ENCODE results near the gene CERS4.
"Not testable (repeated sequence)": the region's sequence is repeated elsewhere in the genome, so short reads cannot be mapped to it uniquely, and the experiment has no call there.

The CERS4 gene

DNA sequence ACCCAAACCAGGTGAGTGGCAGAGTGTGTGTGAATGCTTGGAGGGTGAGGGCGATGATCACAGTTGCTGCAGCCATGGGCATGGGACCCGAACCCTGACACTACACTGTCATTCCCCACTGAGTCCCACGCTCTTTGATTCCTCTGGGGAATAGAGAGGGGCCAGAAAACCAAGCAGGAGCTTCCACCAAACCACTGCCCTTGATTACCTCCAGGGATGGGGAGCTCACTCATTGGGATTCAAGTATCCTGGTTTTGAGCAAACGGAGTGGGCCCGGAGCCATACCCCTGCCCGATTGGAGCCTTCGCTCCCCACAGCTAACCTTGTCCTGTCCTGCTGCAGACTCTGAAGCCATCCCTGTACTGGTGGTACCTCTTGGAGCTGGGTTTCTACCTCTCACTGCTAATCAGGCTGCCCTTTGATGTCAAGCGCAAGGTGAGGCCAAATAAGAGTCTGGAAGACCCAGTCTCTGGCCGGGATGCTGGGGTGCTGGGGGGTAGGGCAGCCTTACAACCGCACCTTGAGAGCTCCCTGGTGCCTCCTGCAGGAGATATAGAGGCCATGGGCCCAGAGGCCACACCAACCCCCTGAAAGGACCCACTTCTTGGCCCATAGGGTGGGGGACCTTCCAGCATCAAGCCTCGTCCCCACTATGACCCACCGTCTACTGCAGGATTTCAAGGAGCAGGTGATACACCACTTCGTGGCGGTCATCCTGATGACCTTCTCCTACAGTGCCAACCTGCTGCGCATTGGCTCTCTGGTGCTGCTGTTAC, 47.3 kb downstream of the CERS4 start:
- ATAC-seq (replicated peaks), result no peak
- Mint-ChIP-seq H3K27me3 (no peaks in the 10 kb centered on the region), H3K27ac (no peak overlapping the region), H3K4me3 (no peak overlapping the region), H3K9me3 (no peaks in the 10 kb centered on the region), H3K36me3 (peaks cover 29 to 39% of the 10 kb centered on the region in 2 donors), H3K4me1 (peaks cover 5 to 7% of the 10 kb centered on the region in 2 donors)
- no peak for DNase-seq

- Mint-ChIP-seq H3K4me1 (peaks cover 5 to 7% of the 10 kb centered on the region in 2 donors), H3K36me3 (peaks cover 31 to 42% of the 10 kb centered on the region in 2 donors), H3K4me3 (no peak overlapping the region), H3K27ac (no peak overlapping the region), H3K9me3 (no peaks in the 10 kb centered on the region), H3K27me3 (no peaks in the 10 kb centered on the region)
- no peak for DNase-seq
- ATAC-seq (replicated peaks), result no peak
Measured at GRCh38 chr19:8257052-8257443, 47.9 kb downstream of the CERS4 start.

- ATAC-seq (replicated peaks), result no peak
- Mint-ChIP-seq H3K9me3 (no peaks in the 10 kb centered on the region), H3K27ac (peak overlapping the region; percentile 70), H3K36me3 (peaks cover 28 to 45% of the 10 kb centered on the region in 2 donors), H3K4me1 (peaks cover 0 to 5% of the 10 kb centered on the region in 2 donors), H3K27me3 (no peaks in the 10 kb centered on the region), H3K4me3 (no peak overlapping the region)
- no peak for DNase-seq
Measured at GRCh38 chr19:8259142-8259921, 50.2 kb downstream of the CERS4 start.

- Mint-ChIP-seq H3K4me1 (peaks cover 0 to 5% of the 10 kb centered on the region in 2 donors), H3K4me3 (no peak overlapping the region)
Measured at GRCh38 chr19:8259922-8260247, 50.7 kb downstream of the CERS4 start.

DNA sequence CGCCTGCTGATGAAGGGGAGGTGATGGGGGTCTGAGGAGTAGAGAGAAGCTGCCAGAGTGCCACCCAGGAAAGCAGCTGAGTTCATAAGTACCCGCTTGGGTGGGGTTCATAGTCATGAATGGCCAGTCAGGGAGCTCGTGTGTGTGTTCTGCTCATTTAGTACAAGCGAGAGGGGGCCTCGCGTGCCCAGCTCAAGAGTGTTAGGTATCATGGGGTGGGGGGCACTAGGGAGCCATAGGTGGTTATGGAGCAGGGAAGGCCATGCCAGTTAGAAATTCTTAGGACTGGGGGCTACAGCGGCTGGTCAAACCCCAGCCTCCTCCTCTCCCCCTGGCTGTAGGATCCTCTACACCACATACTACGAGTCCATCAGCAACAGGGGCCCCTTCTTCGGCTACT, 52.2 kb downstream of the CERS4 start:
- H3K4me3 Mint-ChIP-seq, result no peak overlapping the region
- no peaks in the 10 kb centered on the region for H3K27me3 Mint-ChIP-seq
- H3K4me1 Mint-ChIP-seq, result peaks cover 0 to 5% of the 10 kb centered on the region in 2 donors
- no peaks in the 10 kb centered on the region for H3K9me3 Mint-ChIP-seq
- H3K27ac Mint-ChIP-seq, result no peak overlapping the region
- ATAC-seq (replicated peaks), result no peak
- no peak for DNase-seq
- H3K36me3 Mint-ChIP-seq, result peaks cover 22 to 38% of the 10 kb centered on the region in 2 donors

More at GRCh38 chr19:8259922-8260247, 50.7 kb downstream of the CERS4 start:
- DNase-seq (no peak), ATAC-seq (replicated peaks) (no peak)
- H3K36me3 Mint-ChIP-seq, result peaks cover 28 to 45% of the 10 kb centered on the region in 2 donors
- no peaks in the 10 kb centered on the region for H3K27me3 Mint-ChIP-seq
- peak overlapping the region; percentile 70 for H3K27ac Mint-ChIP-seq
- H3K9me3 Mint-ChIP-seq, result no peaks in the 10 kb centered on the region

DNA sequence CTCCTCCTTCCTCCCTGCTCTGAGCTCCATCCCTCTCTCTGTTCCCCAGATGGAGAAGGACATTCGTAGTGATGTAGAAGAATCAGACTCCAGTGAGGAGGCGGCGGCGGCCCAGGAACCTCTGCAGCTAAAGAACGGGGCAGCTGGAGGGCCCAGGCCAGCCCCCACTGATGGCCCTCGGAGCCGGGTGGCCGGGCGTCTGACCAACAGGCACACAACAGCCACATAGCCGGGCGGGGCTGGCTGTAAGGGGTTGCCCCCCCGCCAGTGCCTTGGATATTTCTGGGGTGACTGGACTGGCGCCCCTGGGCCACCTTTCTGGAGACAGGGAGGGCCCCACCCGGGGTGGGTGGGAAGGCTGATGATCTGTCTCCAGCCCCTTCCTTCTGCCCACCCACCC, 52.7 kb downstream of the CERS4 start:
- no peak for ATAC-seq (replicated peaks)
- Mint-ChIP-seq H3K27me3 (no peaks in the 10 kb centered on the region), H3K36me3 (peaks cover 21 to 37% of the 10 kb centered on the region in 2 donors)

DNA sequence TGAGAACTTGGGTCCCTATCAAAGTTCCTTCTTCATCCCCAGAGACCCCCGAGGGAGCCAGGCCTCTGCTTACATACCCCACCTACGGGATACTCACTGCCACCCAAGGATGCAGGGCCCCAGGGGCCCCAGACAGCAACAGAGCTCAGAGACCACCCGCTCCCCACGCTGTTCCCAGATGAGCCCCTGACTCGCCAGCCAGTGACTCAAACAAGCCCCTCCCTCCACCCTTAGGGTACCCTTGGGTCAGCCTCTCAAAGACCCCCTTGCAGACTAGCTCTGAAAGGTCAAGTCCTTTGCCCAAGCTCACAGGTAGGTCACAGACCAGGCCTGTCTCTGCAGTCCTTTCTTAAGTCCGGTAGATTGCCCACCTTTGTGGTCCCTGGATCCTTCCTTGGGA, 53.3 kb downstream of the CERS4 start:
- ATAC-seq (replicated peaks) (no peak), DNase-seq (no peak)
- peaks cover 17 to 31% of the 10 kb centered on the region in 2 donors for H3K36me3 Mint-ChIP-seq
- peak overlapping the region; percentile 25 for H3K27ac Mint-ChIP-seq
- no peaks in the 10 kb centered on the region for H3K27me3 Mint-ChIP-seq
- no peaks in the 10 kb centered on the region for H3K9me3 Mint-ChIP-seq
- H3K4me1 Mint-ChIP-seq, result peaks cover 0 to 5% of the 10 kb centered on the region in 2 donors
- no peak overlapping the region for H3K4me3 Mint-ChIP-seq

More for the DNA sequence above, 52.7 kb downstream of the CERS4 start:
- peaks cover 0 to 5% of the 10 kb centered on the region in 2 donors for H3K4me1 Mint-ChIP-seq
- DNase-seq, result no peak
- H3K9me3 Mint-ChIP-seq, result no peaks in the 10 kb centered on the region
- no peak overlapping the region for H3K4me3 Mint-ChIP-seq
- H3K27ac Mint-ChIP-seq, result no peak overlapping the region

DNA sequence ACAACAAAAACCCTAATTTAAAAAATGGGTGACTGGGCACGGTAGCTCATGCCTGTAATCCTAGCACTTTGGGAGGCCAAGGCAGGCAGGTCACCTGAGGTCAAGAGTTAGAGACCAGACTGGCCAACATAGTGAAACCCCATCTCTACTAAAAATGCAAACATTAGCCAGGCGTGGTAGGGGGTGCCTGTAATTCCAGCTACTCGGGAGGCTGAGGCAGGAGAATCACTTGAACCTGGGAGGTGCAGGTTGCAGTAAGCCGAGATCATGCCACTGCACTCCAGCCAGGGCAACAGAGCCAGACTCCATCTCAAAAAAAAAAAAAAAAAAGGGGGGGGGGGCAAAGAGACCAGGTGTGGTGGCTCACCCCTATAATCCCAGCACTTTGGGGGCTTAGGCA, 55.1 kb downstream of the CERS4 start:
- ATAC-seq (replicated peaks); H3K9me3 Mint-ChIP-seq: not testable (repeated sequence)

DNA sequence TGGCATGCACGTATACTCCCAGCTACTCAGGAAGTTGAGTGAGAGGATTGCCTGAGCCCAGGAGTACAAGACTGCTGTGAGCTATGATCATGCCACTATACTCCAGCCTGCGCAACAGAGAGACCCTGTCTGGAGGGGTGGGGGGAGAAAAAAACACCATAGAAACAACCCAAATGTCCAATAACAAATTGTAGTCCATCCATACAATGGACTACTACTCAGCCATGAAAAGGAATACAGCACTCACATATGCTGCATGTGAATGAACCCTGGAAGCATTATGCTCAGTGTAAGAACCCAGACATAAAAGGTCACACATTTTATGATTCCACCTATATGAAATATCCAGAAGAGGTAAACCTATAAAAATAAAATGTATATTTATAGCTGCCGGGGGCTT, 56.7 kb downstream of the CERS4 start:
- H3K4me1 Mint-ChIP-seq, result peaks cover 15 to 25% of the 10 kb centered on the region in 2 donors
- DNase-seq (no peak), ATAC-seq (replicated peaks) (no peak)
- H3K9me3 Mint-ChIP-seq, result no peaks in the 10 kb centered on the region
- peaks cover 2 to 10% of the 10 kb centered on the region in 2 donors for H3K36me3 Mint-ChIP-seq
- H3K4me3 Mint-ChIP-seq, result no peak overlapping the region
- H3K27me3 Mint-ChIP-seq, result no peaks in the 10 kb centered on the region
- H3K27ac Mint-ChIP-seq, result no peak overlapping the region

More for the DNA sequence above, 55.1 kb downstream of the CERS4 start:
- not testable (repeated sequence) for H3K4me3 Mint-ChIP-seq, H3K27me3 Mint-ChIP-seq, H3K27ac Mint-ChIP-seq, DNase-seq
- H3K36me3 Mint-ChIP-seq, result peaks cover 9 to 18% of the 10 kb centered on the region in 2 donors
- H3K4me1 Mint-ChIP-seq, result peaks cover 9 to 12% of the 10 kb centered on the region in 2 donors

- ATAC-seq (replicated peaks) (no peak), DNase-seq (no peak)
- Mint-ChIP-seq H3K27ac (peak overlapping the region; percentile 97), H3K4me1 (peaks cover 15 to 25% of the 10 kb centered on the region in 2 donors), H3K9me3 (no peaks in the 10 kb centered on the region), H3K36me3 (no peaks in the 10 kb centered on the region), H3K4me3 (peak overlapping the region; percentile 85 to 90), H3K27me3 (no peaks in the 10 kb centered on the region)
Measured at GRCh38 chr19:8269724-8270123, 60.6 kb downstream of the CERS4 start.

DNA sequence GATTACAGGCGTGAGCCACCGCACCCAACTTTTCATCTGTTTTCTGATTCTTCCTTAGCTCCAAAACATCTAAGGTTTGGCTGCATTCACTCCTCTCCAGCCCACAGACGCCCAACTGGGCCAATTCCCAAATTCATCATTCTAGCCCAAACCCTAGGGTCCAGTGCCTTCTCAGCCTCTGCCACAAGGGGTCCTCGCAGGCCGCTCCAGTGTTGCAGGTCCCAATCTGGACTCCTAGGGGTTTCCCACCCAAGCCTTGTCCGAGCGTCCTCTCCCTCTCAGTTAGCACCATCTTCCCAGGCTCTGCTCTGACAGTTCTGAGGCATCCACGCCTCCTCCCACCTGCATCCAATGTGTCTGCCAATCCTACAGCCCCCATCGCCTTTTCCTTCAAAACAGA, 67.3 kb downstream of the CERS4 start:
- not testable (repeated sequence) for DNase-seq, H3K36me3 Mint-ChIP-seq, H3K4me3 Mint-ChIP-seq, H3K9me3 Mint-ChIP-seq, H3K27me3 Mint-ChIP-seq, H3K4me1 Mint-ChIP-seq, H3K27ac Mint-ChIP-seq
- peak; percentile 47 to 53 for ATAC-seq (replicated peaks)

GRCh38 chr19:8291337-8291736, 82.2 kb downstream of the CERS4 start:
- not testable (repeated sequence) for H3K27ac Mint-ChIP-seq, H3K4me3 Mint-ChIP-seq, H3K27me3 Mint-ChIP-seq, DNase-seq, H3K36me3 Mint-ChIP-seq, H3K9me3 Mint-ChIP-seq, H3K4me1 Mint-ChIP-seq
- ATAC-seq (replicated peaks), result peak in 1 of 2 donors; percentile 44

DNA sequence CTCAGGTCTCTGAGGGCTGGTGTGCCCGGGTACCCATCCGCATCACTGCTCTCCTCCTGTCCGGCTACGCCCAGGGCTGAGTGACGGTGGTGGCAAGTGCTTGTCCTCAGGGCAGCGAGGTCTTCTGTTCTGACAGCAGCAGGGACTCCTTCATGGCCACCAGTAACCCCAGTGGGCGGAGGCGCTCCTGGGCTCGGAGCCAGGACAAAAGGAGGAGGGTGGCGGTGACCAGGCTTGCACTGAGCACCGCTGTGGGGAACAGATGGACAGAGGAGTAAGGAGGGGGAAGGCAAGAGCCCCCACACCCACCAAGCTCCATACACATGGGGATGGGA, 93.2 kb downstream of the CERS4 start:
- DNase-seq (peak; percentile 0), ATAC-seq (replicated peaks) (no peak)
- Mint-ChIP-seq H3K4me1 (peaks cover 14 to 24% of the 10 kb centered on the region in 2 donors), H3K4me3 (no peak overlapping the region), H3K9me3 (no peaks in the 10 kb centered on the region), H3K27ac (no peak overlapping the region), H3K36me3 (peaks cover 14 to 20% of the 10 kb centered on the region in 2 donors), H3K27me3 (no peaks in the 10 kb centered on the region)

DNA sequence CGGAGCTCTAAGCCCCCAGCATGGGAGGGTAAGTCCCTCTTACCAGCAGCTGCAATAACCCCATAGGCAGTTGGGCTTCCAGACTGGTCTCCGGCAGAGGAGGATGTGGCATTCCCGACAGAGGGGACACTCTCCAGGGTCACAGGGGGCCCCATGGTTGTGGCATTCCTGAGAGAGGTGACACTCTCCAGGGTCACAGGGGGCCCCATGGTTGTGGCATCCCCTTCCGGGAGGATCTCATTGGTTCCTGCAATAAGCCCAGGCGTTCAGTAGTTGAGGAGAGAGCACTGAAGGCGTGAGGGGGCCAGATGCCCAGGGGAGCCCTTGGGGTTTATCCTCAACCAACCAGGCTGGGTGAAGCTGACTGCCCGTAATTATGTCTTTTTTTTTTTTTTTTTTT, 93.6 kb downstream of the CERS4 start:
- no peaks in the 10 kb centered on the region for H3K9me3 Mint-ChIP-seq
- no peak overlapping the region for H3K4me3 Mint-ChIP-seq
- DNase-seq (peak; percentile 0), ATAC-seq (replicated peaks) (no peak)
- H3K27ac Mint-ChIP-seq, result no peak overlapping the region
- no peaks in the 10 kb centered on the region for H3K27me3 Mint-ChIP-seq
- H3K36me3 Mint-ChIP-seq, result peaks cover 14 to 24% of the 10 kb centered on the region in 2 donors
- peaks cover 17 to 28% of the 10 kb centered on the region in 2 donors for H3K4me1 Mint-ChIP-seq

Data from stimulated activated naive B cell treated with anti-CD40 and anti-IgM and Interleukin-4, amounts not matched to agents 10 μg/mL and 1 μg/mL and 100 μg/mL, for 72 hours (primary cell).